ENCODE results near the gene DCC.

DNA sequence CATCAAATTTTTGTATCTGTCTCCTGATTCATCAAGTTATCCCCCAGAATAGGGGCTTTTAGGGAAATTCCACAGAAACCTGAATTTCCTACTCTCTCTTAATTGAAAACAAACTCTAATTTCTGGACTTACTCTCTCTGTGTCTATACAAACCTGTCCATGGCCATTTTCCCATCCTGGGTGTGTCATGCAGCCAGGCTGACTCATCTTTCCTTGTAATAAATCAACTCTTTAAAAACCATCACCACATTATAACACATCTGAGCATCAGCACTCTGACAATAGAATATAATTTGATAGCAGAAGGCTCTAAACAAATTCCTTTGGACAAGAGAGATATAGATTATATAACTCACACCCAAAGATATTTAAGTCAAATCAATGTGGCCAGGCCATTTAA lies 610.2 kb downstream of the DCC start:
- TF ChIP-seq, protein P1, sequence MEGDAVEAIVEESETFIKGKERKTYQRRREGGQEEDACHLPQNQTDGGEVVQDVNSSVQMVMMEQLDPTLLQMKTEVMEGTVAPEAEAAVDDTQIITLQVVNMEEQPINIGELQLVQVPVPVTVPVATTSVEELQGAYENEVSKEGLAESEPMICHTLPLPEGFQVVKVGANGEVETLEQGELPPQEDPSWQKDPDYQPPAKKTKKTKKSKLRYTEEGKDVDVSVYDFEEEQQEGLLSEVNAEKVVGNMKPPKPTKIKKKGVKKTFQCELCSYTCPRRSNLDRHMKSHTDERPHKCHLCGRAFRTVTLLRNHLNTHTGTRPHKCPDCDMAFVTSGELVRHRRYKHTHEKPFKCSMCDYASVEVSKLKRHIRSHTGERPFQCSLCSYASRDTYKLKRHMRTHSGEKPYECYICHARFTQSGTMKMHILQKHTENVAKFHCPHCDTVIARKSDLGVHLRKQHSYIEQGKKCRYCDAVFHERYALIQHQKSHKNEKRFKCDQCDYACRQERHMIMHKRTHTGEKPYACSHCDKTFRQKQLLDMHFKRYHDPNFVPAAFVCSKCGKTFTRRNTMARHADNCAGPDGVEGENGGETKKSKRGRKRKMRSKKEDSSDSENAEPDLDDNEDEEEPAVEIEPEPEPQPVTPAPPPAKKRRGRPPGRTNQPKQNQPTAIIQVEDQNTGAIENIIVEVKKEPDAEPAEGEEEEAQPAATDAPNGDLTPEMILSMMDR (conservative IDR thresholded peaks at IDR 0.05; ENCODE audit: low read depth, low read length), result no peak
- TF ChIP-seq EZH2phosphoT487 (IDR thresholded peaks at IDR 0.05; ENCODE audit: borderline replicate concordance, low read length), result no peak
- no peak for TF ChIP-seq EZH2 (IDR thresholded peaks at IDR 0.05; ENCODE audit: low read length, unreplicated experiment)

All from PC-3 (cell line).